Esophagus squamous epithelium (tissue), 5 donors: ENCODE results near the gene C15orf61. TPM values are rescaled to one million over a fixed set of nuclear protein-coding genes. Genes with fewer than 3 reads are reported as not detected.
A peak's percentile ranks its signal among the peaks of the same experiment; 100 is the strongest.

ENCODE experiments used
- DNase-seq: peaks from one replicate; lab custom pipeline; 2025; lab: John Stamatoyannopoulos, UW
- H3K27ac ChIP-seq, 4 donors: fragments of 200-600 bp; sonication (generic); one replicate each; pipeline ENCODE4 v1.5.1; 2016 to 2019; ENCODE audit warnings: mild to moderate bottlenecking in 1 of 4
- H3K27me3 ChIP-seq, 4 donors: fragments of 200-600 bp; sonication (generic); 1 replicate in 3 of 4; 2 replicates in 1 of 4; pipeline versions ENCODE4 v1.5.1 to v1.6.0; 2017 to 2021; ENCODE audit warnings: antibody characterized with exemption in 1 of 4
- H3K36me3 ChIP-seq, 3 donors: fragments of 200-600 bp; sonication (generic); one replicate each; pipeline ENCODE4 v1.5.1; 2016 to 2019
- H3K4me1 ChIP-seq, 3 donors: fragments of 200-600 bp; sonication (generic); one replicate each; pipeline ENCODE4 v1.5.1; 2017 to 2019
- H3K4me3 ChIP-seq, 4 donors: fragments of 200-600 bp; sonication (generic); 1 replicate in 3 of 4; 2 replicates in 1 of 4; pipeline ENCODE4 v1.5.1; 2016 to 2019; ENCODE audit warnings: mild to moderate bottlenecking in 2 of 4, moderate library complexity in 1 of 4
- H3K9me3 ChIP-seq, 3 donors: fragments of 200-600 bp; sonication (generic); one replicate each; pipeline ENCODE4 v1.5.1; 2016 to 2019
- CTCF ChIP-seq, 6 experiments: fragments of 450-650 bp in 4 of 6; fragments of 200-600 bp in 2 of 6; sonication (generic) in 2 of 6; IDR thresholded peaks; one replicate each; pipeline ENCODE4 v1.5.1; 2016 to 2019; ENCODE audit warnings: antibody characterized with exemption in 6 of 6, mild to moderate bottlenecking in 4 of 6, moderate library complexity in 4 of 6
- POLR2A ChIP-seq, 4 donors: fragments of 450-650 bp; IDR thresholded peaks; one replicate each; pipeline ENCODE4 v1.6.1; 2017; ENCODE audit warnings: antibody characterized with exemption in 4 of 4, mild to moderate bottlenecking in 4 of 4, moderate library complexity in 3 of 4
- WGBS, 2 donors: methylation state at CpG; one replicate each; pipeline ENCODE4 v1.1.5; 2018; 5-methylcytosine and 5-hydroxymethylcytosine counted together
- intact Hi-C: fragments of 100-400 bp; cut with DNase I; formaldehyde crosslinking; loops from one replicate; pipeline ENCODE4 v1.15.0; 2022
- total RNA-seq, 4 donors: library from RNA; depleted of rRNA; stranded (reverse); fragments of >200 nt; gene quantifications; one replicate each; pipeline ENCODE4 v1.1.0, GENCODE V29; 2016
- donor health status: DM: yes; HTN: yes; CAD: no.

C15orf61 gene
- total RNA-seq, 4 donors from 2014 or later, result 2.0 to 9.0 (median 3.5) TPM

GRCh38 chr15:67512933-67513714, 7.8 kb upstream of the C15orf61 start:
- Histone ChIP-seq H3K36me3 (peaks cover 0 to 47% (median 0%) of the 10 kb centered on the region in 3 donors), H3K4me1 (no peaks in the 10 kb centered on the region), H3K27ac (no peak overlapping the region), H3K4me3 (no peak overlapping the region), H3K27me3 (no peaks in the 10 kb centered on the region), H3K9me3 (no peaks in the 10 kb centered on the region)
- no peak for DNase-seq
- intact Hi-C loops, result no loop called here
- 77 to 82% methylated on average over 9 of the region's 9 CpGs for WGBS, 2 donors
- TF ChIP-seq CTCF (IDR thresholded peaks at IDR 0.05) (no peak), POLR2A (IDR thresholded peaks at IDR 0.05) (no peak)

GRCh38 chr15:67515090-67515489, 5.8 kb upstream of the C15orf61 start:
- no peak for DNase-seq
- no peak for TF ChIP-seq POLR2A (IDR thresholded peaks at IDR 0.05)
- no peak for TF ChIP-seq CTCF (IDR thresholded peaks at IDR 0.05)
- Histone ChIP-seq H3K27me3 (no peaks in the 10 kb centered on the region), H3K27ac (no peak overlapping the region), H3K9me3 (no peaks in the 10 kb centered on the region), H3K4me1 (peaks cover 0 to 4% (median 0%) of the 10 kb centered on the region in 3 donors), H3K4me3 (no peak overlapping the region), H3K36me3 (peaks cover 0 to 44% (median 0%) of the 10 kb centered on the region in 3 donors)
- intact Hi-C loops, result no loop called here
- 94 to 95% methylated on average over 3 of the region's 3 CpGs for WGBS, 2 donors

GRCh38 chr15:67515557-67515956, 5.4 kb upstream of the C15orf61 start:
- DNase-seq, result no peak
- peaks cover 0 to 42% (median 0%) of the 10 kb centered on the region in 3 donors for H3K36me3 ChIP-seq
- no peaks in the 10 kb centered on the region for H3K9me3 ChIP-seq
- TF ChIP-seq POLR2A (IDR thresholded peaks at IDR 0.05) (no peak), CTCF (IDR thresholded peaks at IDR 0.05) (no peak)
- H3K4me3 ChIP-seq, result no peak overlapping the region
- intact Hi-C loops, result no loop called here
- peaks cover 0 to 9% (median 0%) of the 10 kb centered on the region in 3 donors for H3K4me1 ChIP-seq
- 94 to 100% methylated on average over 2 of the region's 2 CpGs for WGBS, 2 donors
- H3K27ac ChIP-seq, result no peak overlapping the region
- no peaks in the 10 kb centered on the region for H3K27me3 ChIP-seq

- DNase-seq, result no peak
- H3K36me3 ChIP-seq, result peaks cover 0 to 7% (median 0%) of the 10 kb centered on the region in 3 donors
- peaks cover 6 to 44% (median 9%) of the 10 kb centered on the region in 3 donors for H3K4me1 ChIP-seq
- 13 to 16% methylated on average over 19 to 20 of the region's 24 CpGs for WGBS, 2 donors
- no peaks in the 10 kb centered on the region for H3K9me3 ChIP-seq
- no peaks in the 10 kb centered on the region for H3K27me3 ChIP-seq
- TF ChIP-seq CTCF (IDR thresholded peaks at IDR 0.05) (no peak), POLR2A (IDR thresholded peaks at IDR 0.05) (no peak)
- H3K27ac ChIP-seq, result peak overlapping the region; percentile 92 to 98 (median 96)
- peak overlapping the region; percentile 68 to 98 (median 88) for H3K4me3 ChIP-seq
- intact Hi-C loops, result loop anchor here (5.0 kb wide), 1 partner anchor 317 kb away; no protein-coding TSS in a partner anchor
Observed at GRCh38 chr15:67520321-67521028, 456 bp upstream of the C15orf61 start.
